Measurements from ENCODE around the gene SDK2.

SDK2 gene

DNA sequence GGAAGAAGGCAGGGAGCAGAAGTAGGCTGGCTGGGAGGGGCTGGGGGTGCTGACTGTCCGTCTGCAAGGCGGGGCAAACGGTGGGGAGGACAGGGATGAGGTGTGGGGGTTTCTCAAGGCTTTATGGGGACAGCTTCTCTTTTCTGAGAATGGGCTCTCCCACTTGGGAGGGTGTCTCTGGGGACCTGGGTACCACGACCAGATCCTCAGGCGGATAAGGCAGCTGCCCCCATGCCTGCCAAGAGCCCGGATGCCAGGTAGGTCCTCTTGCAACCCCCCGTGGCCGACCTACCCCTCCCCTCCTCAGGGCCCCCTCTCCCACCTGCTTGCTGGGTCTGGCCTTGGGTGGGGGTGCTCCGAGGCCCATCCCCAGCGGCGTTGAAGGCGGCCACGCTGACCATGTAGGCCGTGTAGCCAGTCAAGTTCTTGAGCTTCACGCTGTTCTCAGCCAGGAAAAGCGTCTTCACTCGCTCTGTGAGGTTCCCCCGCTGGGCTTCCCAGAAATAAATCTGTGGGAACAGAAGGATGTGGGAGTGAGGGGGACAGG, 276.1 kb downstream of the SDK2 start:
- TF ChIP-seq, protein P1, sequence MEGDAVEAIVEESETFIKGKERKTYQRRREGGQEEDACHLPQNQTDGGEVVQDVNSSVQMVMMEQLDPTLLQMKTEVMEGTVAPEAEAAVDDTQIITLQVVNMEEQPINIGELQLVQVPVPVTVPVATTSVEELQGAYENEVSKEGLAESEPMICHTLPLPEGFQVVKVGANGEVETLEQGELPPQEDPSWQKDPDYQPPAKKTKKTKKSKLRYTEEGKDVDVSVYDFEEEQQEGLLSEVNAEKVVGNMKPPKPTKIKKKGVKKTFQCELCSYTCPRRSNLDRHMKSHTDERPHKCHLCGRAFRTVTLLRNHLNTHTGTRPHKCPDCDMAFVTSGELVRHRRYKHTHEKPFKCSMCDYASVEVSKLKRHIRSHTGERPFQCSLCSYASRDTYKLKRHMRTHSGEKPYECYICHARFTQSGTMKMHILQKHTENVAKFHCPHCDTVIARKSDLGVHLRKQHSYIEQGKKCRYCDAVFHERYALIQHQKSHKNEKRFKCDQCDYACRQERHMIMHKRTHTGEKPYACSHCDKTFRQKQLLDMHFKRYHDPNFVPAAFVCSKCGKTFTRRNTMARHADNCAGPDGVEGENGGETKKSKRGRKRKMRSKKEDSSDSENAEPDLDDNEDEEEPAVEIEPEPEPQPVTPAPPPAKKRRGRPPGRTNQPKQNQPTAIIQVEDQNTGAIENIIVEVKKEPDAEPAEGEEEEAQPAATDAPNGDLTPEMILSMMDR (IDR thresholded peaks at IDR 0.05; ENCODE audit: low read depth, low read length), result no peak
- DNase-seq (ENCODE audit: extremely low read depth, low read depth), result no peak

DNA sequence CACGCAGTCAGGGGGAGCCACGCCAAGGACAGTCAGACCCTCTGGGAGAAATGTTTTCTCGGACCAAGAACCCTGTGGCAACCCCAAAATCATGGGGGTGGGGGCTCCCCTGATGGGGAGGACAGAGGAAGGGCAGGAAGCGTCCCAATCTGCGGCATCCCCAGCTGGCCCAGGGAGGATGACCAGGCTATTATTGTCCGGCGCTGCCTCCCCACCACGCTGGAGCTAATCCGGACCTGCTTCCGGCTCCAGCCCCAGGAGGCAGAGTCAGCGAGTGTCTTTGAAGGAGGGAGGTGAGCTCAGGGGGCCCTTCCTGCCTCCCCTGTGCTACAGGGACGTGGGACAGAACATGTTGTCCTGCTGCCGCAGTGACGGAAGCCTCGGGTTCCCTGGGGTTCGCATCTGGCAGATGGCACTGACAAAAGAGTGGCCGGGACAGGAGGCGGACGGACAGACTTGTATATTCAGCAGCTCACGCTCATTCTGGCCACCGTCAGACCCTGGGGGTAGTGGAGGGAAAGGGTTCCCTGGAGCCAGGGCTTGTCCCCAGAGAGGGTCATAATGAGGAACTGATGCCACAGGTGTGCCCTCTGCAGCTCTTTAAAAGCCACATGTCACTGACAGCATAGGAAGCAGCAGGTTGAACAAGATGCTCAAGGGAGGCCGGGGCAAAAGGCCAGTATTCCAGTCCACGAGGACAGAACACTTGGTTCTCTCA, 278.2 kb downstream of the SDK2 start:
- DNase-seq (ENCODE audit: extremely low read depth, low read depth), result no peak
- TF ChIP-seq, protein P1 (IDR thresholded peaks at IDR 0.05; ENCODE audit: low read depth, low read length), result no peak

DNA sequence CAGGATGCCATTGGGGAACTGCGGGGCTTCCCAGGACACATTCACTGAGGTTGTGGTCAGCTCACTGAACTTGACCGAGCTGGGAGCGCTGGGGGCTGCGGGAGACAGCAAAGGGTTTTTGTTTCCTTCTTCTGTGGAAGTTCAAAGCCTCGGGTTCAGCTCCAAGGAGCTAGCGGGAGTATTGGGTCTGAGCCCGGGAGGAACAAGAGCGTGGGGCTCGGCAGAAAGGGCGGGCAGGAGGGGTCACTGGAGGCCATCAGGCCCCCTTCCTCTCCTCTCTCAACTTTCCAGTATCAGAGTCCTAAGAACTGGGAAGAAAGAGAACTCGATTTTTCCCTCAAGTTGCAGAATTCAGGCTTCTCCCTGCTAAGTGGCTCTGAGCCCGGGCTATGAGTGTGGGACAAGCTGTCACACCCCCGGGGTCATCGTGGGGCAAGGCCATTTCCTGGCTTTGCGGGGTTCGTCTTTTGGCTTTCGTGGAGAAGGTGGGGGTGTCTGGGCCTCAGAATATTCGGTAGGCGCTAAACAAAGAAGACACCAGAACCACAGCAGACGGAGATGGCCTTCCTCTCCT, 278.9 kb downstream of the SDK2 start:
- TF ChIP-seq, protein P1 (IDR thresholded peaks at IDR 0.05; ENCODE audit: low read depth, low read length), result no peak
- DNase-seq (ENCODE audit: extremely low read depth, low read depth), result no peak

DNA sequence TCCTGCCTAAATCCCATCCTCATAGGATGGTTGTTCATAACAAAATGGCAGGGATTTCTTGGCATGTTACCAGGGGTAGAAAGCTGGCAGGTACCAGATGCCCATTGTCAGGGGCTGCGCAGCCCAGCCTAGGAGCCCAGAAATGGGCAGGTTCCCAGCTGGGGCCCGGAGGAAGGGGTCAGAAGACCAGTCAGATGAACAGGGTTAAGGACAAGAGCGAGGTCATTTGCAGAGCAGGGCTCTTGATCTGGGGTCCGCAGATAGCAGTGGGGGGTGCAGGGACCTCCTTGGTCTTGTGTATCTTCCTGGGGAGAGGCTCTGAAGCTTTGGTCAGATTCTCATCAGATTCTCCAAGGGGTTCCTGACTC, 280.1 kb downstream of the SDK2 start:
- TF ChIP-seq, protein P1 (IDR thresholded peaks at IDR 0.05; ENCODE audit: low read depth, low read length), result no peak
- DNase-seq (ENCODE audit: extremely low read depth, low read depth), result no peak

DNA sequence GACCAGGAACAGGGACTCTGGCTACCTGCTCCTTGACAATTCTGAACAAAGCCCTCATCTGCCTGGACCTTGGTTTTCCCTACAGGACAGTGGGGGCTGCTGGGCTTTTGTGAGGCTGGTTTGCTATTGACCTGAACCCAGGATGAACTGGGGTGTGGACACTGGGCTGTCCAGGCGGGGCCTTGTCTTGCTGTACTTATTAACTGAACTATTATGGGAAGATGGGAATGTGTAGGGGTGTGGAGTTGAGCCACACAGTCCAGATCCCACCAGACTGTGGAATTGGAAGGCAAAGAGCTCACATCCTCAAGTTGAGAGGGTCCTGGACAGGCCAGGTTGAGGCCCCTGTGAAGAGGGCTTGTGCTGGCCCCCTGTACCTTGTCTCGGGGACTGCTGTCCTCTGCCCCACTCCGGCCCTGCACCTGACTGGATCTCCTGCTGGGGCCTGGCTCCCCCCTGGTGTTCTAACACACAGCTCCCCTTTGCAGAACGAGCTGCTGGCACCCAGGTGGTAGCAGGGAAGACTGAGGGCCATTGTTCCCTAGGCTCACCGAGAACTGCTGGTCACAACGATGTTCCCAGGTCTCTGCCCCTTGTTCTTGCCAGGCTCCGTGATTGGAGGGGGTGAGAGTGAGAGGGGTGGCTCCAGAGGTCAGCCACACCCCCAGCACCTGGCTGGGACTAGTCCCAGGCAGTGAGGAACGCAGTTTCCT, 280.6 kb downstream of the SDK2 start:
- TF ChIP-seq, protein P1 (IDR thresholded peaks at IDR 0.05; ENCODE audit: low read depth, low read length), result no peak
- no peak for DNase-seq (ENCODE audit: extremely low read depth, low read depth)

DNA sequence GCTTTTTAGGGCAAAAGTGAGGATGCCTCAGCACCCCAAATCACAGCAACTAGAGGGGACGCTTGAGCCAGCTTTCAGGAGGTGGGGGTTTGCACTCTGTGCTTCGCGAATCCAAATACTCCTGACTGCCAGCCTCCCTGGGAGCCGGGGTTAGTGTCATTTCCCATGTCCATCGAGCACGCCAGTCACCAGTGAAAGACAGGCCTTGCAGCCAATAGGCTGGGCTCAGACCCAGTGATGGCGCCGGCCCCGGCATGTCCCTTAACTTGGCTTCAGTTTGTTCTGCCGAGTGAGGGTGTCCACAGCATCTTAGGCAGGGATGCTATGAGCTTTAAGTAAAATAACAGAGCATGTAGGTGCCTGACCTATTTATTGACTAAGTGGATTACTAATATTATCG, 281.5 kb downstream of the SDK2 start:
- no peak for DNase-seq (ENCODE audit: extremely low read depth, low read depth)
- TF ChIP-seq, protein P1 (IDR thresholded peaks at IDR 0.05; ENCODE audit: low read depth, low read length), result no peak
